H1 (cell line): ENCODE data around the gene STAT5A. TPM values are rescaled to one million over a fixed set of nuclear protein-coding genes. Genes with fewer than 3 reads are reported as not detected.

Source experiments
- CTCF ChIA-PET: fragments of 300-600 bp; sonication (Branson Sonifier 250); formaldehyde crosslinking; loops from one replicate; lab custom pipeline; 2021; ENCODE audit not compliant: partially characterized antibody; lab: Charles Lee
- POLR2A ChIA-PET: fragments of 300-600 bp; sonication (Branson Sonifier 250); formaldehyde crosslinking; loops from one replicate; lab custom pipeline; 2021; ENCODE audit warnings: inconsistent platforms; ENCODE audit not compliant: partially characterized antibody; lab: Charles Lee
- DNase-seq, 2 experiments: peaks; one replicate each; pipeline versions ENCODE4 v3.0.0 to v3.0.0-alpha.2; 2010 to 2022; ENCODE audit warnings: low spot score in 2 of 2, low read depth in 1 of 2, mixed read lengths in 1 of 2
- FAIRE-seq: peaks from 2 replicates; lab custom pipeline; 2011; peaks lifted over from hg19 to GRCh38; lab: Jason Lieb, UNC
- H2AFZ ChIP-seq: 2 replicates; pipeline ENCODE4 v1.8.1; 2012; ENCODE audit warnings: low read length, inconsistent platforms
- H2AK5ac ChIP-seq: 2 replicates; pipeline ENCODE4 v1.6.1; 2013; ENCODE audit warnings: low read depth, low read length
- H2BK120ac ChIP-seq: replicated peaks from 2 replicates; pipeline ENCODE3; 2013; ENCODE audit warnings: low read depth, low read length, inconsistent platforms
- H2BK12ac ChIP-seq: 2 replicates; pipeline ENCODE4 v1.6.1; 2013; ENCODE audit warnings: low read depth, low read length
- H2BK15ac ChIP-seq: 2 replicates; pipeline ENCODE4 v1.6.1; 2013; ENCODE audit warnings: low read length
- H2BK20ac ChIP-seq: 2 replicates; pipeline ENCODE4 v1.6.1; 2013; ENCODE audit warnings: low read length
- H2BK5ac ChIP-seq: 2 replicates; pipeline ENCODE4 v1.6.1; 2013; ENCODE audit warnings: low read depth, low read length
- H3K14ac ChIP-seq: 2 replicates; pipeline ENCODE4 v1.6.1; 2013; ENCODE audit warnings: inconsistent platforms; ENCODE audit not compliant: insufficient read length
- H3K18ac ChIP-seq: 2 replicates; pipeline ENCODE4 v1.6.1; 2013; ENCODE audit warnings: low read length; ENCODE audit errors: extremely low read depth
- H3K23ac ChIP-seq: 2 replicates; pipeline ENCODE4 v1.6.1; 2013; ENCODE audit warnings: inconsistent platforms; ENCODE audit not compliant: insufficient read length
- H3K23me2 ChIP-seq: 2 replicates; pipeline ENCODE4 v1.6.1; 2013; ENCODE audit warnings: low read depth, low read length
- H3K27ac ChIP-seq: 2 replicates; pipeline ENCODE4 v1.6.1; 2011; ENCODE audit warnings: low read depth, low read length, inconsistent platforms
- H3K27me3 ChIP-seq, 4 experiments: replicated peaks in 1 of 4; 1 replicate in 1 of 4; 2 replicates in 3 of 4; pipeline versions ENCODE4 v1.6.1 to v1.8.1; 2011 to 2013; ENCODE audit warnings: low read length in 3 of 4, mild to moderate bottlenecking in 3 of 4, inconsistent platforms in 2 of 4, mixed read lengths in 2 of 4, moderate library complexity in 1 of 4; ENCODE audit not compliant: control insufficient read depth in 3 of 4, insufficient read depth in 3 of 4; ENCODE audit errors: extremely low read depth in 1 of 4
- H3K36me3 ChIP-seq, 4 experiments: 2 replicates each; pipeline versions ENCODE4 v1.6.1 to v1.8.1; 2011 to 2013; ENCODE audit warnings: mild to moderate bottlenecking in 4 of 4, low read length in 3 of 4, moderate library complexity in 2 of 4, control low read depth in 1 of 4, inconsistent platforms in 1 of 4; ENCODE audit not compliant: insufficient read depth in 4 of 4, control insufficient read depth in 2 of 4
- H3K4ac ChIP-seq: replicated peaks from 2 replicates; pipeline ENCODE3; 2013; ENCODE audit warnings: low read length, low read depth, mixed read lengths, inconsistent platforms; ENCODE audit not compliant: insufficient read length
- H3K4me1 ChIP-seq, 4 experiments: replicated peaks in 1 of 4; 1 replicate in 1 of 4; 2 replicates in 3 of 4; pipeline versions ENCODE4 v1.6.1 to v1.8.1; 2011 to 2013; ENCODE audit warnings: low read length in 3 of 4, inconsistent platforms in 2 of 4, mixed read lengths in 1 of 4; ENCODE audit not compliant: insufficient read depth in 4 of 4, control insufficient read depth in 3 of 4
- H3K4me2 ChIP-seq, 2 experiments: 2 replicates each; pipeline versions ENCODE4 v1.6.1 to v1.8.1; 2011 to 2013; ENCODE audit warnings: low read depth in 2 of 2, low read length in 2 of 2, control low read depth in 1 of 2, inconsistent platforms in 1 of 2, mild to moderate bottlenecking in 1 of 2; ENCODE audit not compliant: insufficient read depth in 1 of 2
- H3K4me3 ChIP-seq, 4 experiments: fragments of 200-600, 300-600 bp in 1 of 4; sonication (generic), shearing (Covaris generic), sonication (Bioruptor Twin) in 1 of 4; 2 replicates each; pipeline versions ENCODE4 v1.5.1 to v1.8.1; 2011 to 2016; ENCODE audit warnings: low read length in 4 of 4, low read depth in 3 of 4, control low read depth in 2 of 4, inconsistent platforms in 2 of 4, mild to moderate bottlenecking in 2 of 4, mixed read lengths in 1 of 4, moderate library complexity in 1 of 4; ENCODE audit not compliant: insufficient read depth in 2 of 4; ENCODE audit errors: extremely low read depth in 1 of 4
- H3K56ac ChIP-seq: replicated peaks from 2 replicates; pipeline ENCODE3; 2013; ENCODE audit warnings: low read depth, mild to moderate bottlenecking, mixed read lengths, low read length, inconsistent platforms; ENCODE audit not compliant: insufficient read length
- H3K79me1 ChIP-seq: 2 replicates; pipeline ENCODE4 v1.6.1; 2013; ENCODE audit warnings: low read depth, low read length, control low read depth
- H3K79me2 ChIP-seq, 2 experiments: 2 replicates each; pipeline versions ENCODE4 v1.6.1 to v1.8.1; 2012 to 2013; ENCODE audit warnings: low read length in 2 of 2, mild to moderate bottlenecking in 2 of 2, inconsistent platforms in 1 of 2; ENCODE audit not compliant: insufficient read depth in 2 of 2, control insufficient read depth in 1 of 2
- H3K9ac ChIP-seq, 4 experiments: replicated peaks in 1 of 4; 1 replicate in 1 of 4; 2 replicates in 3 of 4; pipeline versions ENCODE4 v1.6.1 to v1.8.1; 2011 to 2013; ENCODE audit warnings: low read depth in 3 of 4, low read length in 3 of 4, control low read depth in 2 of 4, mild to moderate bottlenecking in 2 of 4, moderate library complexity in 2 of 4, inconsistent platforms in 1 of 4; ENCODE audit errors: extremely low read depth in 1 of 4
- H3K9me3 ChIP-seq, 2 experiments: 2 replicates each; pipeline versions ENCODE4 v1.6.1 to v1.8.1; 2012 to 2013; ENCODE audit warnings: mild to moderate bottlenecking in 2 of 2, moderate library complexity in 2 of 2, control low read depth in 1 of 2, inconsistent platforms in 1 of 2, low read depth in 1 of 2, low read length in 1 of 2, mixed read lengths in 1 of 2; ENCODE audit not compliant: insufficient read depth in 2 of 2
- H4K20me1 ChIP-seq, 2 experiments: replicated peaks in 1 of 2; 2 replicates each; pipeline versions ENCODE3 to v1.8.1; 2011 to 2013; ENCODE audit warnings: inconsistent platforms in 2 of 2, low read length in 2 of 2, mild to moderate bottlenecking in 1 of 2; ENCODE audit not compliant: insufficient read depth in 2 of 2, control insufficient read depth in 1 of 2
- H4K5ac ChIP-seq: 2 replicates; pipeline ENCODE4 v1.6.1; 2013; ENCODE audit warnings: low read length, low read depth, mixed read lengths, inconsistent platforms; ENCODE audit not compliant: insufficient read length
- H4K8ac ChIP-seq: 2 replicates; pipeline ENCODE4 v1.8.0; 2013; ENCODE audit warnings: mild to moderate bottlenecking, moderate library complexity, low read length, inconsistent platforms; ENCODE audit not compliant: insufficient read depth; ENCODE audit errors: extremely low read depth
- H4K91ac ChIP-seq: replicated peaks from 2 replicates; pipeline ENCODE3; 2013; ENCODE audit warnings: low read length, mixed read lengths, inconsistent platforms; ENCODE audit not compliant: insufficient read length
- CBX8 ChIP-seq: fragments of 300-800, 300-1000 bp; sonication (generic); IDR thresholded peaks from 2 replicates; pipeline ENCODE4 v1.7.1; 2016; ENCODE audit warnings: low read depth, low read length, borderline replicate concordance
- EP300 ChIP-seq, 2 experiments: IDR thresholded peaks; 1 replicate in 1 of 2; 2 replicates in 1 of 2; pipeline ENCODE4 v1.6.1; 2011 to 2012; ENCODE audit warnings: low read depth in 2 of 2, low read length in 2 of 2, mild to moderate bottlenecking in 2 of 2, borderline replicate concordance in 1 of 2, inconsistent platforms in 1 of 2, moderate library complexity in 1 of 2
- MAX ChIP-seq: IDR thresholded peaks from 2 replicates; pipeline ENCODE4 v1.6.1; 2012; ENCODE audit warnings: inconsistent platforms
- RAD21 ChIP-seq, 2 experiments: IDR thresholded peaks in 1 of 2; conservative IDR thresholded peaks in 1 of 2; 2 replicates each; pipeline ENCODE4 v1.6.1; 2011; ENCODE audit warnings: low read depth in 2 of 2, low read length in 2 of 2, improper control_type of control experiment in 1 of 2, inconsistent platforms in 1 of 2, mild to moderate bottlenecking in 1 of 2, moderate library complexity in 1 of 2
- SIX5 ChIP-seq: IDR thresholded peaks from 2 replicates; pipeline ENCODE4 v1.6.1; 2011; ENCODE audit warnings: mild to moderate bottlenecking, low read depth, low read length
- TAF7 ChIP-seq: optimal IDR thresholded peaks from 2 replicates; pipeline ENCODE3; 2011; ENCODE audit warnings: low read depth, mild to moderate bottlenecking, inconsistent platforms, low read length, moderate library complexity, borderline replicate concordance
- USF2 ChIP-seq: IDR thresholded peaks from 2 replicates; pipeline ENCODE4 v1.6.1; 2011; ENCODE audit warnings: low read length, improper control_type of control experiment
- WGBS, 2 experiments: shearing (Covaris generic) in 1 of 2; methylation state at CpG; one replicate each; pipeline versions ENCODE4 v1.1.6 to v1.1.7; 2013 to 2015; ENCODE audit warnings: low lambda C conversion rate in 2 of 2, mixed read lengths in 2 of 2, inconsistent platforms in 1 of 2, low coverage in 1 of 2, missing lambda C conversion rate in 1 of 2; ENCODE audit not compliant: insufficient replicate concordance in 2 of 2, insufficient coverage in 1 of 2, insufficient read length in 1 of 2; ENCODE audit errors: extremely low coverage in 1 of 2, missing lambda C conversion rate in 1 of 2; 5-methylcytosine and 5-hydroxymethylcytosine counted together
- polyA plus RNA-seq, 7 experiments: library from polyadenylated mRNA; depleted of rRNA in 3 of 7; stranded (reverse) in 5 of 7; unstranded in 2 of 7; fragments of >200 nt in 5 of 7; fragments of 200-250 nt in 2 of 7; gene quantifications; 1 replicate in 5 of 7; 2 replicates in 1 of 7; 4 replicates in 1 of 7; pipeline versions ENCODE4 v1.2.1 to v1.2.3, GENCODE V29; 2011 to 2013; ENCODE audit warnings: missing spikeins in 2 of 7, mixed read lengths in 2 of 7
- total RNA-seq: library from RNA; stranded (reverse); fragmentation: NEBNext Ultra II Directional; extraction: Animal tissue kit (Norgen Biotek cat#: 25700); gene quantifications from 2 replicates; pipeline ENCODE4 v1.2.1, GENCODE V29; 2021
- TF ChIP-seq, protein P1 (sequence below): IDR thresholded peaks from 2 replicates; pipeline ENCODE4 v1.6.1; 2011; ENCODE audit warnings: low read depth, mild to moderate bottlenecking, low read length; ENCODE audit not compliant: insufficient read depth

The STAT5A gene
- total and polyA plus RNA-seq, 2 of the 8 experiments (the other 6 are each of a cell fraction or from before 2014, with no cell fraction given), result 4.2 to 5.4 TPM

DNA sequence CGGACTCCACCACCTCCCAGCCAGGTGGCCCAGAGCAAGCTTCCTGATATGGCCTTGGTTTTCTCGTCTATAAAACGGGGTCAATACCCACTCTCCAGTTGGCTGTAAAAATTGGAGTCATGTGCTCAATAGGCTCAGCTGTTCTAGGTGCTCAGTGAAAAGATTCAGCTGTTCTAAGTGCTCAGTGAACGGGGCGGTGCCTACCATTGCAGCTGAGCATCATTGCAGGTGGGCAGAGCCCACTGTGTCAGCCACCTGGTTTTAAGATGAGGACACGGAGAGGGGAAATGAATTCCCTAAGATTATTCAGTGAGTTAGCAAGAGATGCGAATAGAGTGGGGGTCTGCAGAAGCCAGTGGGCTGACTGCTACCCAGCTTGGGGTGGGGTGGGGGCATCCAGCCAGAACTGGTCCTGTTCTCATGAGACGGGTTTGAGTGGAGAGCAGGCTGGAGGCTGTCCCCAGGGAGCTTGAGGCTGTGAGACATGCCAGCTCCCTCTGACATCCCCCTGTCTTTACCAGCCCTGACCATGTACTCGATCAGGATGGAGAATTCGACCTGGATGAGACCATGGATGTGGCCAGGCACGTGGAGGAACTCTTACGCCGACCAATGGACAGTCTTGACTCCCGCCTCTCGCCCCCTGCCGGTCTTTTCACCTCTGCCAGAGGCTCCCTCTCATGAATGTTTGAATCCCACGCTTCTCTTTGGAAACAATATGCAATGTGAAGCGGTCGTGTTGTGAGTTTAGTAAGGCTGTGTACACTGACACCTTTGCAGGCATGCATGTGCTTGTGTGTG is 21.9 kb downstream of the STAT5A start:
- Histone ChIP-seq H3K36me3 (peaks cover 0 to 4% (median 2%) of the 10 kb centered on the region in 4 experiments; a peak in 3 of 8 replicates), H2BK15ac (0 out of 2 replicates have a peak overlapping the region, but pooled peaks have one; percentile 61), H2BK120ac (no peak overlapping the region), H4K91ac (no peak overlapping the region), H3K79me2 (no peaks in the 10 kb centered on the region), H2AK5ac (peak overlapping the region; percentile 17; the same call in 1 of the 2 replicates), H3K56ac (no peak overlapping the region), H4K20me1 (peaks cover 0 to 3% of the 10 kb centered on the region in 2 experiments), H3K18ac (no peak overlapping the region), H2BK12ac (peak overlapping the region; percentile 30; the same call in 1 of the 2 replicates), H3K27me3 (no peaks in the 10 kb centered on the region), H4K5ac (no peak overlapping the region), H2AFZ (no peak overlapping the region), H2BK20ac (no peak overlapping the region), H3K23ac (no peak overlapping the region), H3K79me1 (no peaks in the 10 kb centered on the region; the same call in 1 of the 2 replicates), H3K27ac (no peak overlapping the region), H3K9me3 (no peaks in the 10 kb centered on the region), H3K4me2 (peak overlapping the region in 1 of 2 experiments; percentile 16; a peak in 1 of 4 replicates), H3K23me2 (no peaks in the 10 kb centered on the region), H3K4me1 (peaks cover 5 to 20% (median 8%) of the 10 kb centered on the region in 4 experiments; a peak in 6 of 7 replicates), H3K4me3 (no peak overlapping the region), H3K4ac (no peak overlapping the region), H3K14ac (no peak overlapping the region), H2BK5ac (no peak overlapping the region), H4K8ac (no peak overlapping the region), H3K9ac (no peak overlapping the region)
- 88% methylated on average over 19 of the region's 19 CpGs; no CpG with 5 or more reads in 1 of the 2 experiments for WGBS, 2 experiments
- POLR2A ChIA-PET, result interaction anchor here (1.4 to 4.8 kb wide), 5 partner anchors 9 to 96 kb away, joined by 3 to 33 read pairs (median 9); partner anchors contain the start of gene STAT5A
- no peak for DNase-seq
- no peak for FAIRE-seq
- CTCF ChIA-PET, result interaction anchor here (0.9 to 24.6 kb wide), 17 partner anchors 8 to 231 kb away, joined by 3 to 542 read pairs (median 4); partner anchors contain the start of gene GHDC
- TF ChIP-seq USF2 (no peak), MAX (peak; percentile 64), CBX8 (no peak), TAF7 (no peak), SIX5 (no peak), EP300 (IDR thresholded peaks at IDR 0.05; ENCODE audit: borderline replicate concordance in 1 of 2, low read depth in 2 of 2, low read length in 2 of 2) (no peak), RAD21 (IDR thresholded peaks at IDR 0.05 in 1 of 2, conservative IDR thresholded peaks at IDR 0.05 in 1 of 2; ENCODE audit: low read depth in 2 of 2, low read length in 2 of 2) (peak in 1 of 2 experiments; percentile 25; a peak in 1 of 4 replicates)
- TF ChIP-seq, protein P1, sequence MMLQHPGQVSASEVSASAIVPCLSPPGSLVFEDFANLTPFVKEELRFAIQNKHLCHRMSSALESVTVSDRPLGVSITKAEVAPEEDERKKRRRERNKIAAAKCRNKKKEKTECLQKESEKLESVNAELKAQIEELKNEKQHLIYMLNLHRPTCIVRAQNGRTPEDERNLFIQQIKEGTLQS, result no peak
